ENCODE results near the gene INSIG1.

- TF ChIP-seq, protein P1, sequence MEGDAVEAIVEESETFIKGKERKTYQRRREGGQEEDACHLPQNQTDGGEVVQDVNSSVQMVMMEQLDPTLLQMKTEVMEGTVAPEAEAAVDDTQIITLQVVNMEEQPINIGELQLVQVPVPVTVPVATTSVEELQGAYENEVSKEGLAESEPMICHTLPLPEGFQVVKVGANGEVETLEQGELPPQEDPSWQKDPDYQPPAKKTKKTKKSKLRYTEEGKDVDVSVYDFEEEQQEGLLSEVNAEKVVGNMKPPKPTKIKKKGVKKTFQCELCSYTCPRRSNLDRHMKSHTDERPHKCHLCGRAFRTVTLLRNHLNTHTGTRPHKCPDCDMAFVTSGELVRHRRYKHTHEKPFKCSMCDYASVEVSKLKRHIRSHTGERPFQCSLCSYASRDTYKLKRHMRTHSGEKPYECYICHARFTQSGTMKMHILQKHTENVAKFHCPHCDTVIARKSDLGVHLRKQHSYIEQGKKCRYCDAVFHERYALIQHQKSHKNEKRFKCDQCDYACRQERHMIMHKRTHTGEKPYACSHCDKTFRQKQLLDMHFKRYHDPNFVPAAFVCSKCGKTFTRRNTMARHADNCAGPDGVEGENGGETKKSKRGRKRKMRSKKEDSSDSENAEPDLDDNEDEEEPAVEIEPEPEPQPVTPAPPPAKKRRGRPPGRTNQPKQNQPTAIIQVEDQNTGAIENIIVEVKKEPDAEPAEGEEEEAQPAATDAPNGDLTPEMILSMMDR (IDR thresholded peaks at IDR 0.05 in 8 of 11, conservative IDR thresholded peaks at IDR 0.05 in 3 of 11): no peak
- TF ChIP-seq POLR2A (IDR thresholded peaks at IDR 0.05): no peak
- TF ChIP-seq POLR2AphosphoS5 (IDR thresholded peaks at IDR 0.05): no peak
These were observed 17.0 kb upstream of the INSIG1 start for GRCh38 chr7:155280446-155281397.
